ENCODE results near the gene SETD1B. TPM values are rescaled to one million over a fixed set of nuclear protein-coding genes. Genes with fewer than 3 reads are reported as not detected.

The SETD1B gene
- total and polyA plus RNA-seq, 2 of the 4 experiments (the other 2 are of a cell fraction): 0.90 to 5.1 TPM

GRCh38 chr12:121783766-121784165 lies 20.0 kb upstream of the SETD1B start:
- no peak for ATAC-seq (ENCODE audit: low read depth)
- 40% methylated on average over 2 of the region's 6 CpGs; no CpG with 5 or more reads in 1 of the 2 experiments for WGBS, 2 experiments (ENCODE audit: extremely low coverage in 2 of 2, insufficient read length in 1 of 2)

More at GRCh38 chr12:121783766-121784165, 20.0 kb upstream of the SETD1B start:
- Histone ChIP-seq H3K9ac (ENCODE audit: low read depth, low read length) (no peak overlapping the region), H3K4me2 (ENCODE audit: low read depth, low read length) (no peak overlapping the region), H2AFZ (replicated peaks; ENCODE audit: low read length, poor library complexity) (no peak overlapping the region), H3K56ac (ENCODE audit: extremely low read depth, insufficient read depth, low read length) (no peak overlapping the region), H3K9me1 (ENCODE audit: insufficient read depth, low read length) (peaks cover 11% of the 10 kb centered on the region), H3K18ac (ENCODE audit: low read depth, low read length) (no peak overlapping the region), H4K20me1 (ENCODE audit: insufficient read depth, low read length) (peaks cover 24% of the 10 kb centered on the region; the same call in 1 of the 2 replicates), H2BK120ac (ENCODE audit: low read depth, low read length) (no peak overlapping the region), H2AK5ac (ENCODE audit: low read depth, low read length) (no peak overlapping the region), H2AK9ac (replicated peaks; ENCODE audit: low read depth, low read length, poor library complexity) (no peak overlapping the region), H3K27ac (ENCODE audit: insufficient read depth, low read length) (no peak overlapping the region), H3K4me1 (ENCODE audit: control insufficient read depth, insufficient read depth, low read length) (peaks cover 15% of the 10 kb centered on the region), H3K36me3 (ENCODE audit: control insufficient read depth, insufficient read depth, low read length) (peaks cover 8% of the 10 kb centered on the region; the same call in 1 of the 2 replicates), H2BK5ac (ENCODE audit: low read depth, low read length, poor library complexity, severe bottlenecking) (no peak overlapping the region), H3K14ac (replicated peaks; ENCODE audit: low read depth, low read length) (no peak overlapping the region), H2BK15ac (ENCODE audit: low read depth, low read length) (no peak overlapping the region), H3K79me1 (ENCODE audit: low read depth in 1 of 2, low read length in 2 of 2) (peaks cover 0 to 22% of the 10 kb centered on the region in 2 experiments; a peak in 1 of 4 replicates), H3K4me3 (ENCODE audit: insufficient read depth, low read depth, low read length) (no peak overlapping the region), H2BK20ac (ENCODE audit: low read depth, low read length) (0 out of 2 replicates have a peak overlapping the region, but pooled peaks have one; percentile 26), H3K4ac (ENCODE audit: low read depth, low read length) (peak overlapping the region; percentile 24), H3K9me3 (ENCODE audit: control insufficient read depth, insufficient read depth, low read length) (no peaks in the 10 kb centered on the region), H4K8ac (ENCODE audit: low read depth in 2 of 2, low read length in 2 of 2) (no peak overlapping the region), H4K91ac (ENCODE audit: insufficient read depth, low read depth, low read length) (no peak overlapping the region), H4K5ac (ENCODE audit: low read depth, low read length) (no peak overlapping the region), H3K27me3 (ENCODE audit: control insufficient read depth, insufficient read depth, low read length) (no peaks in the 10 kb centered on the region), H3K23ac (ENCODE audit: low read depth, low read length) (0 out of 2 replicates have a peak overlapping the region, but pooled peaks have one; percentile 38)
- ChIA-PET CTCF (interaction anchor here (2.1 kb wide), 1 partner anchor 11 kb away, joined by 13 read pairs; no protein-coding TSS in a partner anchor), POLR2A (ENCODE audit: unreplicated experiment) (interaction anchor here (0.7 kb wide), 1 partner anchor 72 kb away, joined by 4 read pairs; no protein-coding TSS in a partner anchor)
- dilution Hi-C loops (cut with HindIII; ENCODE audit: low sequenced_read_pairs, unreplicated experiment): no loop called here
- intact Hi-C loops (cut with micrococcal nuclease): no loop called here
- BruUV-seq (replicated peaks): no TSS peak
- in situ Hi-C loops (cut with MboI; ENCODE audit: low sequenced_read_pairs): loop anchor here (5.0 kb wide), 1 partner anchor 91 kb away; no protein-coding TSS in a partner anchor
- no peak for TF ChIP-seq RAD21 (IDR thresholded peaks at IDR 0.05; ENCODE audit: low read length)
- no peak for TF ChIP-seq CTCF (conservative IDR thresholded peaks at IDR 0.05; ENCODE audit: low read depth, low read length)
- no peak for TF ChIP-seq MAFK (IDR thresholded peaks at IDR 0.05; ENCODE audit: low read depth, low read length)
- no peak for TF ChIP-seq RCOR1 (IDR thresholded peaks at IDR 0.05; ENCODE audit: insufficient replicate concordance, low read length)
- no peak for TF ChIP-seq MXI1 (IDR thresholded peaks at IDR 0.05; ENCODE audit: borderline replicate concordance, low read depth, low read length)
- no peak for TF ChIP-seq NFE2L2 (IDR thresholded peaks at IDR 0.05; ENCODE audit: low read depth, low read length)
- TF ChIP-seq ELK1 (IDR thresholded peaks at IDR 0.05; ENCODE audit: borderline replicate concordance, low read depth, low read length): no peak
- no peak for TF ChIP-seq CHD1 (IDR thresholded peaks at IDR 0.05; ENCODE audit: low read depth, low read length)
- TF ChIP-seq SMC3 (IDR thresholded peaks at IDR 0.05; ENCODE audit: low read depth, low read length): no peak
- no peak for TF ChIP-seq CEBPB (IDR thresholded peaks at IDR 0.05; ENCODE audit: low read depth, low read length)
- TF ChIP-seq POLR2A (IDR thresholded peaks at IDR 0.05; ENCODE audit: low read depth, low read length): no peak
- no peak for TF ChIP-seq MAZ (IDR thresholded peaks at IDR 0.05; ENCODE audit: borderline replicate concordance, low read depth, low read length)
- TF ChIP-seq FOS (IDR thresholded peaks at IDR 0.05; ENCODE audit: low read depth, low read length): no peak
- TF ChIP-seq BHLHE40 (IDR thresholded peaks at IDR 0.05; ENCODE audit: low read depth, low read length): no peak
- no peak for TF ChIP-seq RFX5 (IDR thresholded peaks at IDR 0.05; ENCODE audit: low read depth, low read length)
- TF ChIP-seq USF2 (IDR thresholded peaks at IDR 0.05; ENCODE audit: low read depth, low read length): no peak
- DNase-seq: no peak

All from IMR-90 (cell line).